HG03558 (cell line): Measurements from ENCODE around the gene P2RY6.

Experiments used
- ATAC-seq: cut with Tn5 transposase; IDR thresholded peaks from one replicate; pipeline ENCODE4 v1.9.1; 2021; ENCODE audit warnings: moderate number of reproducible peaks; ENCODE audit not compliant: unreplicated experiment; ENCODE audit errors: extremely low read depth

P2RY6 gene

DNA sequence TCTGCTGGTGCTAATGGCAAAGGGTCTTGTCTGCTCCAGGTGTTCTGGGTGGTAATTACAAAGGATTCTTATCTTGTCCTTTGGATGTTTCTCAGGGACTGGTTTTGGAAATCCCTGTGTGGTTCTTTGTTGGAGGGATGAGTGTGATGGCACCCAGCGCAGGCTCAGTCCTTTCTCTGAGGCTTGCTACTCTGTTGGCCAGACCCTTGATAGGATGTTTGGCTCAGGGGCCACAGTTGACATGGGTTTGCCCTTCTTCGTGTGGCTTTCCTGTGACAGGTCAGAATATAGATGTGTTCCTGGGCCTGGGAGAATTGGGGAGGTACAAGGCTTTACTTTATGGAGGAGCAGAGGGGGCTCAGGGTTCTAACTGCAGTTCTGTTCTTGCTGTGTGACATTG lies 39.9 kb downstream of the P2RY6 start:
- ATAC-seq, result no peak

DNA sequence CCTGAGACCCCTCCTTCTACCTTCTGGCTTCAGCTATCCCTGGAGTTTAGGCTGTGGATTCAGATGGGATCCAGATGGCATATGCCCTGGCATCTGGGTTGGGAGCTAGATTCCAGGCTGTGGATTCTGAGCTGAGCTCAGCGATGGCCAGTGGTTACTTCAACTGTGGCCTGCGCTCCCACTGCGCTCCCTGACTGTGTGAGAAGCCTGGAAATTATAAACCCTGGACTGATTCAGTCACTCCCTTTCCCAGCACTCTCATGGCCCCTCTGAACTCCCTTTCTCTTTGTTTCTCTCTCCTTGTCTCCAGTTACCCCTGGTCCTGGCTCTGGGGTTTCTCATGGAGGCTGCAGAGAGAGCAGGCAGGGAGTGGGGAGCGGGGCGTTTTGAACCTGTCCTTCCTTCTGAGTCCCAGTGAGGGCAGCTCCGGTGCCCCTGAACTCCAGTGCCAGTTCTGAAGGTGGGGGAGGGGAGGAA lies 40.8 kb downstream of the P2RY6 start:
- no peak for ATAC-seq

DNA sequence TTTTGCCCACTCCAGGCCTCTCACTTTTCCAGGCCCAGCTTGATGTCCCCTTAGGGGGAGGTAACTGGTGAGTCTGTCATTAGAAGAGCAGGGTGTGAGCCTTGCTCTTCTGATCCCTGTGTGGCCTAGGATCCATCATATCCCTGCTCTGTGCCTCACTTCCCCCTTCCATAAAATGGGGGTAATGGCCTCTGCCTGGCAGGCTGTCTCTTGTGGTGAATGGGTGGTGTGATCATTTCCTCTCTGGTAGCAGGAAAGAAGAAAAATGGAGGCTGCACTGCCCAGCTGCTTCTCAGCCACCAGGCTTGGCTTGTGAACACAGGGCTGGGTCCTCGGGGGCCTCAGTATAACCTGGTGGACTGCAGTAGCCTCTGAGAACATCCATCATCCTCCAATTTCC lies 41.5 kb downstream of the P2RY6 start:
- no peak for ATAC-seq

DNA sequence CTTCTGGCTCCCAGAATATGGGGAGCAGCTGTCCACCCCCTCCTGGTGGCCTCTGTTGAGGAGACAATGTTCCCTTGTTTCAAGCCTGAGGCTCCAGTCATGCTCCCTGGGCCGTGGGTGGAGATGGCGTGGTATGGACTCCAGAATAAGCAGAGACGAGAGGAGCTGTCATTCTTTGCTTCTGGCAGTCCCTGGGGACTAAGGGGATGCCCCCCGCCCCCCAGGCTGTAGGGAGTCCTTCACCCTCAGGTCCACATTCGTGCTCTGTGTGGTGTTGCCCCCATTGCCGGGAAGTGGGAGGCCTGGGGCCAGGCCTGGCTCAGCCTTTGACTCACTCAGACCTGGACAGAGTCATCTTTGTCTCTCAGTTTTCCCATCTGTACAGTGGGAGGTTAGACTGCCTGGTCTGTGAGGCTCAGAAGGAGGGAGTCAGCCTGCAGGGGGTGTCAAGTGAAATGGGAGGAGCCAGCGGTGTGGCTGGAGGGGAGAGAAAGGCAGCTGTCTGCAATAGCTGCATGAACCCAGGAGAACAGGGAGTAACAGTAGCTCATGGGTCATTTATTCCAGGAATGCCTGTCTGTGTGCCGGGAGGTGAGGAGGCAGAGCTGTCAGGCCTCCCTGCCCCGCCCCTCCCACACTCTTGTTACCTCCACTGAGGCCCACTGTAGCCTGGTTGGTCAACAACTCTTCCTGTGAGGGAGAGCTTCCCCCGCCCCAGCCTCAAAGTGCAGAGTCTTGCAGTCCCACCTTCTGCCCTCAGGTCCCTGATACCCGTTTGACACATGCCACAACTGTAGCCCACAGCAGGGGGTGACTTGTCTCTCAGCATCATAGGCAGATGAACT lies 42.2 kb downstream of the P2RY6 start:
- no peak for ATAC-seq

DNA sequence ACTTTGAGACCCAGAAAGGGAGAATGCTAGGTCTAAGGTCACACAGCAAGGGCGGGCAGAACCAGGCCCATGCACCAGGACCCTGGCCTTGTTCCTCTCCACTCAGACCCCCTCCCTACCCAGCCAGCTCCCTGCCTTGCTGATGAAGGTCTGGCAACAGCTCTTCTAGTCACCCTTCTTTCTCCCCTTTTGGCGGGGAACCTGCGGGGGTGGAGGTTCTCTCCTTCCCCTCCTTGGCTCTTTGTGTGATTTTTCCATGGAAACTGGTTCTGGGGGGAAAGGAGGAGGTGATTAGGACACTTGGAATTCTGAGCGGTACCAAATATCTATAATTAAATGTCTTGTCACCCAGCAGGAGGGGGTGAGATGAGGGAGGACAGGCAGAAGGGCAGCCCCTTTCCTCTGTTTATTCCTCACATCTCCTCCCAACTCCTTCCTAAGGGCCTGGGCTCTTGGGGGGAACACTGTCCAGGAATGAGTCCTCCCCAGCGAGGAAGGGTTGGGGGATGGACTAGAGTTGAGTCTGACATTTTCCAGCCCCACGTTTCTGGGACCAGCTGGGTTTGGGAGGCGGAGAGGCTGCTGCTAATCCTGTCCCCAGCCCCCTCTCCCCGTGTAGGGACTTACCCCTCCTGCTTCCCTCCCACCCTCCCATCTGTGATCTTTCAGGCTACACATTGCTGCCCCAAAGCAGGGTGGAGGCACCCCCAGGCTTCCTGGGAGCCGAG lies 43.3 kb downstream of the P2RY6 start:
- no peak for ATAC-seq

DNA sequence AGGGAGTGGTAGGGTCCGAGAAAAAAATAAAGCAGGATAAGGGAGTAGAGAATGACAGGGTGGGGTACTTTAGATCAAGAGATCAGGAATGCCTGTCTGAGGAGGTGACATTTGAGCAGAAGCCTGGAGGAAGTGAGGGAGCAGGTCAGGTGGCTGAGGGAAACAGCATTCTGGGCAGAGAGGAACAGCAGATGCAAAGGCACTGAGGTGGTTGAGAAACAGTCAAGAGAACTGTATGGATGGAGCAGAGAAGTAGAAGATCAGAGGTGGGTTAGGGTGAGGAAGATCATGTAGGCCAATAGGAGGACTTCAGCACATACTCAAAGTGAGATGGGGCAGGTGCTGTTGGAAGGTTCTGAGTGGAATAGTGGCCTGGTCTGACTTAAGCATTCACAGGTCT lies 44.3 kb downstream of the P2RY6 start:
- ATAC-seq, result no peak

DNA sequence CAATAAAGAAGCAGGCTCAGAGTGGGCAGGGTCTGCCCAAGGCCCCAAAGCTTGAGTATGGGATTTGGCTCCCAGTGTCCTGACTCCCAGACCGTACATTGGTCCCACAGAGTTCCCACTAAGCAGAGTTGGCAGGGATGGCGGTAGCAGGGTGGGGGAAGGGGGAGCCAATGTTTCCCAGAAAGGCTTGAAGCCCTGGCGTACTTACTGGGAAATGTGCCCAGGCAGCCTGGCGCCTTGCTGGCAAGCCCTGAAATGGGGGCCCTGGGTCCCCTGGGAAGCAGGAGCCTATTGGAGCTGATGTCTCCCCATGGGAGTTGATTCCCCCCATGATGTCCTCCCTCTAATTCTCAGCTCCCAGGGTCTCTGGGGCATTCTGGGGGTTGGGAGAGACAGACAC lies 45.2 kb downstream of the P2RY6 start:
- no peak for ATAC-seq

DNA sequence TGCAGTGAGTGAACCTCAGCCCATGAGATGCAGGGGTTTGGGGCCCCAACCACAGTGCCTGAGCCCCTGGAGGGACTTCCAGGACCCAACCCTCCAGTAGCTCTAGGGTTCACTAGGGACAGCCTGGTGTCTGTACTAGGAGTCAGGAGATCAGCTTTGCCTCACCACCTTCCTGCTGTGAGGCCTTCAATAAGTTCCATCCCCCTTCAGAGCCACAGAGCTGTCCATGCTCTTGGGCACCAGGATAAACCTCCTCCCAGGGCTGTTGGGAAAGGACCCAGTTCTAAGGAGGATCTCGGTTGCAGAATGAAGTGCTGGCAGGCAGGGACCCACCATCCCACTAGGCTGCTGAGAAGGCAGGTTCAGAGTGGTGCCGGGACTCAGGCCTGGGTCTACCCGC lies 45.7 kb downstream of the P2RY6 start:
- ATAC-seq, result no peak

DNA sequence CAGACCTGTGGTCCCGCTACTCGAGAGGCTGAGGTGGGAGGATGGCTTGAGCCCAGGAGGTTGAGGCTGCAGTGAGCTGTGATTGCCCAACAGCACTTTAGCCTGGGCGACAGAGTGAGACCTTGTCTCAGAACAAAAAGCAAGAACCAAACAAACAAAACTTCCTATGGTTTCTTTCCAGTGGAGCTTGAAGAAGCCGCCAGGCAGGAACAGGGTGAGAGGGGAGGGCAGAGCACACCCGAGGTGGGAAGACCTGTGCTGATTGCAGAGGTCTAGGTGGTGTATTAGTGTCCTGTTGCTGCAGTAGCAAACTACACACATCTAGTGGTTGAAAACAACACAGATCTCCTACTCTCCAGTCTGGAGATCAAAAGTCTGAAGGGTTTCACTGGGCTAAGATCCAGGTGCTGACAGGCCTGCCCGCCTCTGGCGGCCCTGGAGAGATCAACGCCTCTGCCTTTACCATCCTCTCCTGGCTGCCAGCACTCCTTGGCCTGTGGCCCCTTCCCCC lies 46.4 kb downstream of the P2RY6 start:
- no peak for ATAC-seq

DNA sequence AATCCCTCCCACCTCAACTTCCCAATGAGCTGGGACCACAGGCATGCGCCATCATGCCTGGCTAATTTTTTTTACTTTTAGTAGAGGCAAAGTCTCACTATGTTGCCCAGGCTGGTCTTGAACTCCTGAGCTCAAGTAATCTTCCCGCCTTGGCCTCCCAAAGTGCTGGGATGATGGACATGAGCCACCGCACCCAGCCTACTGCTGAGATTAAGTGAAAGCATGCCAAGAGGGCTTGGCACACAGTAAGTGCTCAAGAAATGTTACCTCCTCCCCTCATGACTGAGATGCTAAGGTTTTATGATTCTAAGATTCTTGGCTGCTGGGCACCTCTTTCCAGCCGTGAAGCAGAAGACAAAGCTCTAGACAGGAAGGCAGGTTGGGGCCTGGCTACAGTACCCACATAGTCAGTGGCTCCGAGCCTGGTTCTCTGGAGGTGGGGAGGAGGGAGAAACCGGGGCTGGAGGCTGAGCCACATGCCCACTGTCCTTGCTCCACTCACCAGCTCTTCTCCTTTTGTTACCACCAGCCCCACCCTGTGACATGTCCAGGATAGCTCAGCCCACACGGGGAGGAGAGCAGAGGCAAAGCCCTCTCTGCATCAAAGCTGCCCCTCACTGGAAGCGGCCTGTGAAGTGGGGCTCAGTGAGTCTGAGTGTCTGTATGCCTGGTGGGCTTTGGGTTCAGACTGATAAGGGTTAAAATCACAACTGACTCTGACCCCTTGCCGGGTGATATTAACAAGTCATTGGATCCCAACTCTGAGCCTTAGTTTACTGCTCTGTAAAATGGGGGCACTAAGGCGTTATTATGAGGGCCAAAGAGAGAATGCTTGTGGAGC lies 48.8 kb downstream of the P2RY6 start:
- no peak for ATAC-seq

DNA sequence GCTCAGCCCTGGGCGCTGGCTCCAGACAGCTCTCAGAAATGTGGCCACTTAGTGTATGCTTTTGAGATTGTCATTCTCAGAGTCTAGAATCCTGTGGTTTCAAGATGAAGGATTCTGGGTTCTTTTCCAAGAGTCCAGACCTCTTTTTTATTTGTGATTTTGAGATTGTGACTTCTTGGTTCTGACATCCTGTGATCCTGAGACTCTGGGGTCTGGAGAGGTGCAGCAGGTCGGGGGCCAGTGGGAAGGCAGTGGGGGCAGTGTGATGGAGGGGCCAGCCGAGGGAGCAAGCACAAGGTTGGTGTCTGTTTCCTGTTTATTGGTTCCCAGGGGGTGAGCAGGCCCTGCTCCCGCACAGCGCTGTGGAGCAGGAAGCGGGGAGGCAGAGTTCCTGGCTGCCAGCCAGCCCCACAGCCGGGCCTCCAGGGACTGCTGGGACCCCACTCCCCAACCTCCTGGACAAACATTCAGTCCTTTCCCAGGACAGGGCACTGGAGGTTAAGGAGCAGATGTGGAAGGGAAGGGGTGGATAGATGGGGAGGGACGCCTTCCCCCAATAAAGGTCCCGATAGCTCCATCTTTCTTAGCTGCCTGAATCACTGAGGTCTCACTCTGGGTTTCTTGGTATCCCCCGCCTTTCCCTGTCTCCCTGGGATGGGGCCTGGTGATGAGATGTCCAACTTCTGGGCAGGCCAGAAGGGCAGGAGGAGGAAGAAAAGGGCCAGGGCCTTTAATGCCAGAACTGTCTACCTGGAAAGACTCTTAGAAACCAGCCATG lies 49.7 kb downstream of the P2RY6 start:
- no peak for ATAC-seq

DNA sequence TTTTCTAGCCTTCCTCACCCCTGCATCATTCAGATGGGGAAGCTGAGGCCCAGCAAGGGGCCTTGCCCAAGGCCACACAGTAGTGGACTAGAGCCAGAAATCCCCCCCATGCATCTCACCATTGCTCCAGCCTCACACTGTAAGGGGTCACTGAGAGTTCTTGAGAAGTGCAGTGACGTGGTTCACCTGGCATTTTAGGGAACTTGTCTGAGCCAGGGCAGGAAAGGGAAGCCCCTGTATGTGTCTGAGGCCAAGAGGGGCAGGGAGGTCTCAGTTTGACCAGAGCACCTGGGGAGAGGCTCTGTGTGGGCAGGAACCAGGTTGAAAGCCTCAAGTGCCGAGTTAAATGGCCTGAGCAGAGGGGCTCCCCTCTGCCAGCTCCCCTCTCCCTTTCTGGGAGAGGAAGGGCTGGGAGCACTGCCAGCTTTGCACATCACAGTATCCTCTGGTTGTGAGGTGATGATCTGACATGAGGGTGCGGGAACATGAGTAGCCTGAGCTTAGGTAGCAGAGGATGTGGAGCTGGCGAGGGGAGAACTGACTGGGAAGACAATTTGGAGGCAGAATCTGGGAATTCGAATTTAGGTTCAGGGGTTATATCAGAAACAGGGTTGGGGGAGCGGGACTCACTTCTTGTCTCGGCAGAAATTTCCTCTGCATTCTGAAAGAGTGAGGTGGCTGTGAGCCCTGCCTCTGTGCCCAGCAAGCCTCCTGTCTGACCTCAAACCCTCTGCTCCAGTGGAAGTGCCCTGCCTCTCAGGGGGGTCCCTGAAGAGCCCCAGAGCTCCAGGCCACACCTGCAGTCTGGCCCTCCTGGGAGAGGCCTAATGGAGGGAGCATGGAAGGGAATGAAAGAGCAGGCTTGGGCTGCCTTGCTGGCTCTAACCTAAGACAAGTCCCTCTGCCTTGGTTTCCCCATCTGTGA lies 50.5 kb downstream of the P2RY6 start:
- ATAC-seq, result no peak

DNA sequence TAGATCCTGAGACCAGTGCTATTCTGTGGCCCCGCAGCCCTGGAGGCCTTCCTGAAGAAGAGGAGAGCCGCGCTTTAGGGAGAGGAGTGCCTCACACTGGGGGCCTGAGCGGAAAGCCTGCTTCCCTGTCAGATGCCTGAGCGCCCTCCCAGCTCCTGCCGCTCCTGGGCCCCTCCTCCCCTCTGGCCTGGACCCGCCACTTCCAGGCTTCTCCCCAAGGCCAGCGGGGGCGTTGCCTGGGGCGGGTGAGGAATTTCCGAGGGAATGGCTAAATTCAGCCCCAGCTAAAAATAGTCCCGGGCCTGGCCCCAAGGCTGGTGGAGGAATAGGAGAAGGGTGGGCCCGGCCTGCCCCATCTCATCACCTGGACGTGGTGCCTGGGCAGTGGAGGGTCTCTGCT lies 51.3 kb downstream of the P2RY6 start:
- no peak for ATAC-seq

DNA sequence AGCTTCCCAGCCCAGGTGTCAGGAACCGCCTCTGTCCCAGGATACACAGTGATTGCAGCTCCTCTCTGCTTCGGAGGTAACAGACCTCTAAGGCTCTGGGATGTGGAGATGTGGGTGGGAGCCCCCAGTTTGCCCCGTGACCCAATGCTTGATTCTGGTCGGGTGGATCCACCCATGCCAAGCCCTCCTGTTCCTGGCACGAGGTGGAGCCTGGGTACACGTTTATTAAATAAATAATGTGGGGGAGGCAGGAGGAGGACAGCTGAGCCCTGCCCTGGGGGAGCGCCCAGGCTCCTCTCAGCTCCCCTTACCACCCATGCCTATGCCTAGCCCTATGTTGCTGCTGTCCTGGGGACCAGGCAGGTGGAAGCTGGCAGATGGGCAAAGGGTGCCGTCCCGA lies 52.0 kb downstream of the P2RY6 start:
- ATAC-seq, result no peak

DNA sequence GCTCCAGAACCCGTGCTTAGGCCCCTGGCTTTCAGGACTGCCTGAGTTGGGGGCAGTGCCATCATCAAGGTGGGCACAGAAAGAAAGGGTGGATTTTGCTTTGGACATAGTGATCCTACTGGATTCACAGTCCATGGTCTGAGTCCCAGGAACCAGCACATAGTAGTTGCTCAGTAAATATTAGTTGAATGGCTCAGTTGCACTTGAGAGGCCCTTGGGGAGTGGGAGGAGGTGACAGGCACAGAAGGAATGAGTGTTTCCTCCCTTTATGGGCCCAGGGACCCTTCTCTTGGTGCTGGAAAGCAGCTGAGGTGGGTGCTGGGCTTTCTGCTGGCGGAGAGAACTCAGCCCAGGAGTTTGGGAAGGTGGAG lies 52.5 kb downstream of the P2RY6 start:
- ATAC-seq, result no peak

DNA sequence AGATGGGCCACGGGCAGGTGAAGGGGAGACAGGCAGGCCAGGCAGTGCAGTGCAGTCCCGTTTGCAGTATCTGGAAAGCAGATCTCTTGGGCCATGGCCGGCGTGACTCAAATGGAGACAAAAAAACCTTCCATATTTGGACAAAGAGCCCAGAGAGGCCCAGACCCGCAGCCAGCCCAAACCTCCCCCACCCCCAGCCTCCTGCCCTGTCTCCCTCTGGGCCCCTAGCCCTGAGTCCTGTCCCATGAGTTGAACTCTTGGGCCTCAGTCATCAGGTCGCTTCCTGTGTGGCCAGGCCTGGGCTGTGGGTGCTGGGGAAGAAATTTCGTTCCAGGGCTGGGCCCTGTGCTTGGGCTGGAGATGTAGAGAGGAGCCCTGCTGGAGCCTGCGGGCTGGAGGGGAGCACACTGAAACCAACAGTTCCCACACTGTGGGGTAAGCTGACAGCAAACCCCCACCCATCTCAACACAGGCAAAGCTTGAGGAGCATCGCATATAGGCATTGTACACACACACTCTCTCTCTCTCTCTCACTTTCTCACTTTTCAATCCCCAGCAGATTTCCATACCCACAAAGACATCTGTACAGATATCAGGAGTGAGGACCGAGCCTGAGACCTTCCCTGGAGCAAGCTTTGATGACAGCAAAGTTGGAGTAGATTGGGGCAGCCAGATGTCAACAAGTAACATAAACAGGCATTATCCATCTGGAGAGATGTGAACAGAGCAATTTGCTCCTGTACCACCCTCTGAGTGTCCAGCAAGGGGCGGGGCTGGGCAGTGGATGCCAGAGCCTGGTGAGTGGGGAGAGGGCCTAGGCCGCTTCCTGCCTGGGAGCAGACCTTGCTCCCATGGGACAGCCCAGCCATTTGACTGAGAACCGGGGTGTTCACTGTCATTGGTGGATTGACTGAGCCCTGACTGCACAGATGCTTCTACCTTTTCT lies 53.2 kb downstream of the P2RY6 start:
- ATAC-seq, result no peak

DNA sequence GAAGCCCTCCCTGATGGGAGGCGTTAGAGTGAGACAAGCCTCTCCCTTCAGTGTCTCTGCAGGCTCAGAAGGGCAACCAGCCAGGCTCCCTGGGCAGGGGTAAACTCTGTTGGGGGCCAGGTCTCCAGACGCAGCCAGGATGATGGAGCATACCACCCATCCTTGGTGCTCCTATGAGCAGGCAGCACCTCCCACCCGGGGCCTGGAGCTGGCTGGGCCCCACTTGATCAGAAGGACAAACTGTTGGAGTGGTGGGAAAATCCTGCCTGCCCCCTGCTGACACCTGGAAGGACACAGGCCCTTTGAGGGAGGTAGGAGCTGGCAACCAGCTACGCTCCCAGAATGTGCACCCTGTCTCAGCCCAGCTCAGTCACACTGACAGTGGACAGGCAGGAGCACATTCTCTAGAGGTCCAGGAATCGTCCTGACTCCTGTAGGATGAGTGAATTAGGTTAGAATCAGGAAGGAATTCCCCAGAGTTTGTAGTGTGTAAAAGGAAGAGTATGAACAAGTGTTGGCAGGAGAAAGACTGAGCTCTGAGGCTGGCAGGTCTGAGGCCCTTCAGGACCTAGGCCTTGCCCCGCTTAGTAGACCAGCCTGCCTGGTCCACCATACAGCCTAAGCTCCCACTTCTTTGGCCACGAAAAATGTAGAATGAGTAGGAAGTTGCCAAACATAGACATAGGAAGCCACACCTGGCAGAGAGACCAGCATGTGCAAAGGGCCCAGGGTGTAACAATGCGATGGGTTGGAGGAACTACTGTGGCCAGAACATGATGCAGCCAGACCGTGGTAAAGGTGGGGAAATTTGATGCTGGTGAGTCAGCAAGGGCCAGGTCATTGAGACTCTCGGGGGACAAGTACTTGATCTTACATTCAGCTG lies 55.0 kb downstream of the P2RY6 start:
- no peak for ATAC-seq
